ENCODE measurements around the gene SMAD1.
A peak's percentile ranks its signal among the peaks of the same experiment; 100 is the strongest.

SMAD1 gene

GRCh38 chr4:145481164-145481941 lies at the start of gene SMAD1:
SMAD1 (plus strand) TSS chr4:145481853; CDS start chr4:145514614, 32,761 bp downstream.
- TF ChIP-seq, protein P1, sequence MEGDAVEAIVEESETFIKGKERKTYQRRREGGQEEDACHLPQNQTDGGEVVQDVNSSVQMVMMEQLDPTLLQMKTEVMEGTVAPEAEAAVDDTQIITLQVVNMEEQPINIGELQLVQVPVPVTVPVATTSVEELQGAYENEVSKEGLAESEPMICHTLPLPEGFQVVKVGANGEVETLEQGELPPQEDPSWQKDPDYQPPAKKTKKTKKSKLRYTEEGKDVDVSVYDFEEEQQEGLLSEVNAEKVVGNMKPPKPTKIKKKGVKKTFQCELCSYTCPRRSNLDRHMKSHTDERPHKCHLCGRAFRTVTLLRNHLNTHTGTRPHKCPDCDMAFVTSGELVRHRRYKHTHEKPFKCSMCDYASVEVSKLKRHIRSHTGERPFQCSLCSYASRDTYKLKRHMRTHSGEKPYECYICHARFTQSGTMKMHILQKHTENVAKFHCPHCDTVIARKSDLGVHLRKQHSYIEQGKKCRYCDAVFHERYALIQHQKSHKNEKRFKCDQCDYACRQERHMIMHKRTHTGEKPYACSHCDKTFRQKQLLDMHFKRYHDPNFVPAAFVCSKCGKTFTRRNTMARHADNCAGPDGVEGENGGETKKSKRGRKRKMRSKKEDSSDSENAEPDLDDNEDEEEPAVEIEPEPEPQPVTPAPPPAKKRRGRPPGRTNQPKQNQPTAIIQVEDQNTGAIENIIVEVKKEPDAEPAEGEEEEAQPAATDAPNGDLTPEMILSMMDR (IDR thresholded peaks at IDR 0.05; ENCODE audit: low read depth, low read length, missing control alignments), result no peak
- peak within 1 kb of the TSS; percentile 70 for H3K4me3 ChIP-seq (replicated peaks; ENCODE audit: low read depth, low read length)
- DNase-seq (ENCODE audit: extremely low read depth, low read depth), result peak; percentile 30

DNA sequence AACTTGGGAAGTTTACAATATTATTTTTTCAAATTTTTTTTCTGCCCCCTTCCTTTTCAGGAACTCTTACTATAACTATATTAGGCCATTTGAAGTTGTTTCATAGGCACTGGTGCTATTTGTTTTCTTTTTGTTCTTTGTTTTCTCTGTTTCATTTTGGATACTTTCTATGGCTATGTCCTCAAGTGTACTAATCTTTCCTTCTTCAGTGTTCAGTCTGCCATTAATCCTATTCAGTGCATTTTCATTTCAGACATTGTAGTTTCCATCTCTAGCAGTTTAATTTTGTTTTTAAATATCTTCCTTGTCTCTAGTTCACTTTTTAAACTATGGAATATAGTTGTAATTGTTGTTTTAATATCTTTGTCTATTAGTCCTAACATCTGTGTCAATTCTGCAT lies 48.0 kb upstream of the SMAD1 start:
- TF ChIP-seq, protein P1 (IDR thresholded peaks at IDR 0.05; ENCODE audit: low read depth, low read length, missing control alignments), result no peak
- no peak for DNase-seq (ENCODE audit: extremely low read depth, low read depth)
- no peak overlapping the region for H3K4me3 ChIP-seq (replicated peaks; ENCODE audit: low read depth, low read length)

GRCh38 chr4:145435646-145436045 lies 46.0 kb upstream of the SMAD1 start:
- H3K4me3 ChIP-seq (replicated peaks; ENCODE audit: low read depth, low read length), result no peak overlapping the region
- TF ChIP-seq, protein P1 (IDR thresholded peaks at IDR 0.05; ENCODE audit: low read depth, low read length, missing control alignments), result no peak
- no peak for DNase-seq (ENCODE audit: extremely low read depth, low read depth)

DNA sequence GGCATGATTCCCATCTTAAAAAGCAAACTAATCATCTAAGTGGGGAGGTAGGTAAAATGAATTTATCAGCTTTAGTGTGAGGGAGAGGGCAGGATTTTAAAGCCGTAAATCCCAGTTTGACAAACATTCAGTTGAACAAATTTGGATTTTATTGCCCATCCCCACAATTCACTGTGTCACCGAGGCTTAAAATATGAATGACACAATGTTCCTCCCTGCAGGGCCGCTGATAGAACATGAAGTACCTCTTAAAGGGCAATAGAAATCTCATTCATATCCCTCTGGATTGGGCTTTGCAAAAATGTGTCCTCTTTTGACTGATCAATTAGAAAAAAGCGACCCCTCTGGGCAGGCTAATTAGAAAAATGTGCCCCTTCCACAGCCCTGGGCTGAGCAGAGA lies 45.5 kb upstream of the SMAD1 start:
- no peak overlapping the region for H3K4me3 ChIP-seq (replicated peaks; ENCODE audit: low read depth, low read length)
- TF ChIP-seq, protein P1 (IDR thresholded peaks at IDR 0.05; ENCODE audit: low read depth, low read length, missing control alignments), result no peak
- DNase-seq (ENCODE audit: extremely low read depth, low read depth), result no peak

GRCh38 chr4:145436796-145437195 lies 44.9 kb upstream of the SMAD1 start:
- no peak overlapping the region for H3K4me3 ChIP-seq (replicated peaks; ENCODE audit: low read depth, low read length)
- TF ChIP-seq, protein P1 (IDR thresholded peaks at IDR 0.05; ENCODE audit: low read depth, low read length, missing control alignments), result no peak
- DNase-seq (ENCODE audit: extremely low read depth, low read depth), result no peak

GRCh38 chr4:145437466-145437865 lies 44.2 kb upstream of the SMAD1 start:
- H3K4me3 ChIP-seq (replicated peaks; ENCODE audit: low read depth, low read length), result no peak overlapping the region
- TF ChIP-seq, protein P1 (IDR thresholded peaks at IDR 0.05; ENCODE audit: low read depth, low read length, missing control alignments), result no peak
- no peak for DNase-seq (ENCODE audit: extremely low read depth, low read depth)

Data from HFF-Myc (cell line).